CD14-positive monocyte (primary cell): ENCODE measurements around the gene HERC2. TPM values are rescaled to one million over a fixed set of nuclear protein-coding genes. Genes with fewer than 3 reads are reported as not detected.
"Not testable (repeated sequence)": the region's sequence is repeated elsewhere in the genome, so short reads cannot be mapped to it uniquely, and the experiment has no call there.

ENCODE experiments used
- DNase-seq, 3 donors: peaks; one replicate each; pipeline ENCODE4 v3.0.0-alpha.2; 2011 to 2022
- H2AFZ ChIP-seq: 2 replicates; pipeline ENCODE4 v1.6.0; 2012; ENCODE audit warnings: mild to moderate bottlenecking, low read depth, low read length, inconsistent platforms; ENCODE audit not compliant: insufficient read depth, poor library complexity, severe bottlenecking
- H3K27ac ChIP-seq, 2 donors: 1 replicate in 1 of 2; 2 replicates in 1 of 2; pipeline ENCODE4 v1.5.1; 2012 to 2013; ENCODE audit warnings: low read length in 2 of 2, control low read depth in 1 of 2, inconsistent platforms in 1 of 2, low read depth in 1 of 2, mild to moderate bottlenecking in 1 of 2
- H3K27me3 ChIP-seq, 2 donors: one replicate each; pipeline versions ENCODE4 v1.6.0 to v1.6.1; 2011 to 2013; ENCODE audit warnings: low read length in 2 of 2; ENCODE audit not compliant: control insufficient read depth in 2 of 2, insufficient read depth in 2 of 2
- H3K36me3 ChIP-seq, 2 donors: replicated peaks in 1 of 2; 1 replicate in 1 of 2; 2 replicates in 1 of 2; pipeline versions ENCODE4 v1.5.1 to v1.6.1; 2012 to 2013; ENCODE audit warnings: low read length in 2 of 2, control low read depth in 1 of 2, inconsistent platforms in 1 of 2, mild to moderate bottlenecking in 1 of 2; ENCODE audit not compliant: insufficient read depth in 2 of 2, control insufficient read depth in 1 of 2
- H3K4me1 ChIP-seq, 2 donors: 1 replicate in 1 of 2; 2 replicates in 1 of 2; pipeline versions ENCODE4 v1.5.1 to v1.6.1; 2012 to 2013; ENCODE audit warnings: low read length in 2 of 2, control low read depth in 1 of 2, inconsistent platforms in 1 of 2, mild to moderate bottlenecking in 1 of 2, moderate library complexity in 1 of 2; ENCODE audit not compliant: insufficient read depth in 2 of 2, control insufficient read depth in 1 of 2
- H3K4me2 ChIP-seq: replicated peaks from 2 replicates; pipeline ENCODE3; 2012; ENCODE audit warnings: low read length, moderate library complexity, mild to moderate bottlenecking; ENCODE audit not compliant: poor library complexity, severe bottlenecking; ENCODE audit errors: extremely low read depth
- H3K4me3 ChIP-seq, 3 experiments: fragments of 200-600 bp in 1 of 3; sonication (generic) in 1 of 3; replicated peaks in 1 of 3; 1 replicate in 2 of 3; 2 replicates in 1 of 3; pipeline ENCODE4 v1.5.1; 2011 to 2013; ENCODE audit warnings: low read length in 3 of 3, mild to moderate bottlenecking in 3 of 3, control low read depth in 2 of 3, low read depth in 2 of 3, inconsistent platforms in 1 of 3, moderate library complexity in 1 of 3
- H3K79me2 ChIP-seq: 2 replicates; pipeline ENCODE4 v1.6.0; 2012; ENCODE audit warnings: mild to moderate bottlenecking, control low read depth, inconsistent platforms, low read length, moderate library complexity; ENCODE audit not compliant: insufficient read depth
- H3K9ac ChIP-seq: 2 replicates; pipeline ENCODE4 v1.6.0; 2017; ENCODE audit warnings: low read length, mild to moderate bottlenecking; ENCODE audit not compliant: insufficient read depth, poor library complexity, severe bottlenecking
- H3K9me3 ChIP-seq, 2 donors: replicated peaks in 1 of 2; 1 replicate in 1 of 2; 2 replicates in 1 of 2; pipeline versions ENCODE4 v1.5.1 to v1.6.1; 2012 to 2013; ENCODE audit warnings: low read length in 2 of 2, control low read depth in 1 of 2; ENCODE audit not compliant: control insufficient read depth in 1 of 2, insufficient read depth in 1 of 2
- H4K20me1 ChIP-seq: 2 replicates; pipeline ENCODE4 v1.6.0; 2012; ENCODE audit warnings: mild to moderate bottlenecking, low read length, control low read depth, moderate library complexity; ENCODE audit not compliant: insufficient read depth
- H3K27ac Mint-ChIP-seq, 7 donors: one replicate each; pipeline ENCODE4 v1.8.0; 2020; ENCODE audit warnings: mild to moderate bottlenecking in 7 of 7, mixed read lengths in 7 of 7, moderate library complexity in 6 of 7, inconsistent platforms in 2 of 7
- H3K27me3 Mint-ChIP-seq, 3 donors: one replicate each; pipeline ENCODE4 v1.8.0; 2021 to 2022; ENCODE audit warnings: low read depth in 3 of 3, mild to moderate bottlenecking in 3 of 3, mixed read lengths in 3 of 3, moderate library complexity in 3 of 3, inconsistent platforms in 1 of 3
- H3K36me3 Mint-ChIP-seq, 2 donors: one replicate each; pipeline ENCODE4 v1.8.0; 2020; ENCODE audit warnings: mixed read lengths in 2 of 2, inconsistent platforms in 1 of 2, mild to moderate bottlenecking in 1 of 2
- H3K4me1 Mint-ChIP-seq: one replicate; pipeline ENCODE4 v1.8.0; 2020; ENCODE audit warnings: mild to moderate bottlenecking, mixed read lengths
- H3K4me3 Mint-ChIP-seq, 2 donors: one replicate each; pipeline ENCODE4 v1.8.0; 2020; ENCODE audit warnings: mild to moderate bottlenecking in 2 of 2, mixed read lengths in 2 of 2, moderate library complexity in 1 of 2
- H3K9me3 Mint-ChIP-seq, 7 donors: one replicate each; pipeline ENCODE4 v1.8.0; 2020 to 2022; ENCODE audit warnings: mixed read lengths in 7 of 7, mild to moderate bottlenecking in 6 of 7, moderate library complexity in 6 of 7, inconsistent platforms in 2 of 7
- CTCF ChIP-seq: fragments of 200-600 bp; IDR thresholded peaks from one replicate; pipeline ENCODE4 v1.8.0; 2022; ENCODE audit warnings: antibody characterized with exemption, mild to moderate bottlenecking
- WGBS: methylation state at CpG from one replicate; pipeline ENCODE4 v1.1.5; 2013; ENCODE audit warnings: missing lambda C conversion rate; ENCODE audit not compliant: insufficient coverage; 5-methylcytosine and 5-hydroxymethylcytosine counted together
- intact Hi-C, 2 donors: fragments of 100-400 bp; cut with micrococcal nuclease; formaldehyde crosslinking; loops; one replicate each; pipeline versions ENCODE4 v1.15.0 to v1.15.1; 2023
- polyA plus RNA-seq, 3 donors: library from polyadenylated mRNA; depleted of rRNA in 1 of 3; unstranded in 2 of 3; stranded (reverse) in 1 of 3; fragments of 300-500 nt in 2 of 3; fragments of >200 nt in 1 of 3; fragmentation: Illumina TruSeq in 2 of 3; gene quantifications; 1 replicate in 2 of 3; 2 replicates in 1 of 3; pipeline ENCODE4 v1.2.3, GENCODE V29; 2012 to 2021

The HERC2 gene
- polyA plus RNA-seq, 3 donors: 3.1 to 9.0 (median 4.7) TPM

- H3K79me2 ChIP-seq, H3K27ac Mint-ChIP-seq, H4K20me1 ChIP-seq, H2AFZ ChIP-seq, H3K27ac ChIP-seq, H3K27me3 ChIP-seq, H3K4me3 ChIP-seq, intact Hi-C loops, H3K9ac ChIP-seq, H3K4me2 ChIP-seq, DNase-seq, H3K9me3 ChIP-seq, H3K27me3 Mint-ChIP-seq, H3K4me1 Mint-ChIP-seq, H3K9me3 Mint-ChIP-seq, H3K4me3 Mint-ChIP-seq, H3K4me1 ChIP-seq: not testable (repeated sequence)
- H3K36me3 Mint-ChIP-seq: peaks cover 44 to 57% of the 10 kb centered on the region in 2 donors
- H3K36me3 ChIP-seq: peaks cover 3 to 29% of the 10 kb centered on the region in 2 donors
- no CpG with 5 or more reads among the region's 5 CpGs for WGBS
These were observed 125.4 kb downstream of the HERC2 start for GRCh38 chr15:28196581-28196980.

- TF ChIP-seq CTCF: no peak
- no peak overlapping the region for H3K9ac ChIP-seq
- H3K4me1 Mint-ChIP-seq: no peaks in the 10 kb centered on the region
- no peak overlapping the region for H2AFZ ChIP-seq
- no peaks in the 10 kb centered on the region for H3K79me2 ChIP-seq
- H3K4me3 ChIP-seq: no peak overlapping the region
- H3K4me2 ChIP-seq: no peak overlapping the region
- no peaks in the 10 kb centered on the region for H3K4me1 ChIP-seq
- intact Hi-C loops: no loop called here
- no CpG with 5 or more reads among the region's 1 CpG for WGBS
- no peak overlapping the region for H3K27ac Mint-ChIP-seq
- peaks cover 36 to 54% of the 10 kb centered on the region in 2 donors for H3K36me3 Mint-ChIP-seq
- H3K4me3 Mint-ChIP-seq: no peak overlapping the region
- no peak for DNase-seq
- H3K9me3 Mint-ChIP-seq: peaks cover 0 to 1% (median 0%) of the 10 kb centered on the region in 7 donors
- no peaks in the 10 kb centered on the region for H4K20me1 ChIP-seq
- no peak overlapping the region for H3K27ac ChIP-seq
- no peaks in the 10 kb centered on the region for H3K27me3 Mint-ChIP-seq
- no peaks in the 10 kb centered on the region for H3K27me3 ChIP-seq
- no peaks in the 10 kb centered on the region for H3K9me3 ChIP-seq
- H3K36me3 ChIP-seq: peaks cover 13 to 38% of the 10 kb centered on the region in 2 donors
These were observed 129.2 kb downstream of the HERC2 start for GRCh38 chr15:28192772-28193171.
